Measurements from ENCODE around the gene LIPA.

LIPA gene

GRCh38 chr10:89274928-89275327 lies 23.4 kb upstream of the LIPA start:
- no peak for TF ChIP-seq CTCF (IDR thresholded peaks at IDR 0.05; ENCODE audit: low read depth, low read length)
- TF ChIP-seq EZH2phosphoT487 (IDR thresholded peaks at IDR 0.05; ENCODE audit: low read depth) = no peak
- H3K27ac ChIP-seq (ENCODE audit: low read length) = no peak overlapping the region

DNA sequence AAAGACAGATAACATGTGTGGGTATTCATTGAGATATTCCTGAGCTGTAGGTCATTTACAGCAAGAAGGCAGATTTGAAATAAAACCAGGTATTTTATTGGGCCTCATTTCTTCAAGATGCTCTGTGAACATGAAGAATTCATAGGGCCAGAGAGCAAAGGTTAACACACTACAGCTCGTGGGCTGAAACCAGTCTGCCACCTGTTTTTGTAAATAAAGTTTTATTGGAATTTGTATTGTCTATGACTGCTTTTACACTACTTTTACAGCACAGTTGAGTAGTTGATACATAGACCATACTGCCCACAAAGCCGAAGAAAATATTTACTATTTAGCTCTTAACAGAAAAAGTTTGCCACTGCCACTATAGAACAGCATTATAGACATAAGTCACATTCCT lies 22.1 kb upstream of the LIPA start:
- H3K4me1 ChIP-seq (ENCODE audit: low read length) = no peaks in the 10 kb centered on the region
- no peaks in the 10 kb centered on the region for H3K9me3 ChIP-seq (ENCODE audit: insufficient read depth, low read length)

More at GRCh38 chr10:89274928-89275327, 23.4 kb upstream of the LIPA start:
- Histone ChIP-seq H3K36me3 (replicated peaks; ENCODE audit: low read depth, low read length) (no peaks in the 10 kb centered on the region), H3K4me1 (ENCODE audit: low read length) (no peaks in the 10 kb centered on the region), H3K9me3 (ENCODE audit: insufficient read depth, low read length) (no peaks in the 10 kb centered on the region), H3K4me2 (ENCODE audit: low read length) (no peak overlapping the region), H3K27me3 (ENCODE audit: low read depth, low read length) (no peaks in the 10 kb centered on the region), H3K4me3 (ENCODE audit: low read length) (no peak overlapping the region), H3K79me2 (ENCODE audit: low read length) (no peaks in the 10 kb centered on the region), H3K9ac (ENCODE audit: low read length) (no peak overlapping the region), H2AFZ (ENCODE audit: low read depth, low read length) (no peak overlapping the region), H4K20me1 (ENCODE audit: insufficient read depth, low read length) (no peaks in the 10 kb centered on the region)

DNA sequence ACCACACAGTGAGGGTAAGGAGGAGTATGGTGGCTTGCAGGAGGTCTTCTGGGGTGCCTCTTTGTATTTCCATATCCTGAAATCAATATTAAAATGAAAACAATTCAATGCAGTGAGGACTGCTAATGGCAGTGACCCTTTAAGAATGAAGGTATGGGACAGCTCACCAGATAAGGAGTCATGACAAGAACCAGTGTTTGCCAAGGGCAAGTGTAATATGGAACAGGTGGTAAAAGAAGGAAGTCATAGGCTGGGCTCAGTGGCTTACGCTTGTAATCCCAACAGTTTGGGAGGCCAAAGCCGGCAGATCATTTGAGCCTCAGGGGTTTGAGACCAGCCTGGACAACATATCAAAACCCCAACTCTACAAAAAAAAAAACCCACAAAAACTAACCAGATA lies 20.0 kb upstream of the LIPA start:
- no peaks in the 10 kb centered on the region for H3K79me2 ChIP-seq (ENCODE audit: low read length)
- H3K36me3 ChIP-seq (replicated peaks; ENCODE audit: low read depth, low read length) = no peaks in the 10 kb centered on the region
- H3K27ac ChIP-seq (ENCODE audit: low read length) = no peak overlapping the region
- TF ChIP-seq CTCF (IDR thresholded peaks at IDR 0.05; ENCODE audit: low read depth, low read length) (no peak), EZH2phosphoT487 (IDR thresholded peaks at IDR 0.05; ENCODE audit: low read depth) (no peak)
- no peaks in the 10 kb centered on the region for H3K4me1 ChIP-seq (ENCODE audit: low read length)
- no peak overlapping the region for H3K4me2 ChIP-seq (ENCODE audit: low read length)
- H2AFZ ChIP-seq (ENCODE audit: low read depth, low read length) = no peak overlapping the region
- no peak overlapping the region for H3K4me3 ChIP-seq (ENCODE audit: low read length)
- no peaks in the 10 kb centered on the region for H3K27me3 ChIP-seq (ENCODE audit: low read depth, low read length)
- H3K9ac ChIP-seq (ENCODE audit: low read length) = no peak overlapping the region
- H3K9me3 ChIP-seq (ENCODE audit: insufficient read depth, low read length) = no peaks in the 10 kb centered on the region
- H4K20me1 ChIP-seq (ENCODE audit: insufficient read depth, low read length) = no peaks in the 10 kb centered on the region

More for the DNA sequence above, 22.1 kb upstream of the LIPA start:
- Histone ChIP-seq H3K79me2 (ENCODE audit: low read length) (no peaks in the 10 kb centered on the region), H2AFZ (ENCODE audit: low read depth, low read length) (no peak overlapping the region), H3K36me3 (replicated peaks; ENCODE audit: low read depth, low read length) (no peaks in the 10 kb centered on the region), H3K9ac (ENCODE audit: low read length) (no peak overlapping the region), H3K27me3 (ENCODE audit: low read depth, low read length) (no peaks in the 10 kb centered on the region), H3K4me3 (ENCODE audit: low read length) (no peak overlapping the region), H3K4me2 (ENCODE audit: low read length) (no peak overlapping the region), H4K20me1 (ENCODE audit: insufficient read depth, low read length) (no peaks in the 10 kb centered on the region), H3K27ac (ENCODE audit: low read length) (no peak overlapping the region)
- TF ChIP-seq EZH2phosphoT487 (IDR thresholded peaks at IDR 0.05; ENCODE audit: low read depth) (no peak), CTCF (IDR thresholded peaks at IDR 0.05; ENCODE audit: low read depth, low read length) (no peak)

DNA sequence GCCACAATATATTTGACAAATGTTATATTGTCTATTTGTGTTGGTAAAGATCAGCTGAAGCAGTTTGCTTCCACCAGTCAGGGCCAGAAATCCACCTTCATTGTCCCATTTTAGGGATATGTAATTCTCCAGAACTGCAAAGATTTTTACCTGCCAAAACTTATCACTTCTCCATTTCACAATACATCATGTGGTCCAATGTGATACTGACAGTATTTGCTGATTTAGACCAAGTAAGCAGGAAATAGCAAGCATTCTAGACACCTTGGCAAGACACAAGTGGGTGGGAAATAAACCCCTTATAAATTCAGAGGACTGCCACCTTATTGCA lies 18.5 kb upstream of the LIPA start:
- Histone ChIP-seq H3K4me2 (ENCODE audit: low read length) (no peak overlapping the region), H3K27ac (ENCODE audit: low read length) (no peak overlapping the region), H3K9ac (ENCODE audit: low read length) (no peak overlapping the region), H3K9me3 (ENCODE audit: insufficient read depth, low read length) (no peaks in the 10 kb centered on the region), H4K20me1 (ENCODE audit: insufficient read depth, low read length) (no peaks in the 10 kb centered on the region), H3K79me2 (ENCODE audit: low read length) (no peaks in the 10 kb centered on the region), H3K27me3 (ENCODE audit: low read depth, low read length) (no peaks in the 10 kb centered on the region), H3K36me3 (replicated peaks; ENCODE audit: low read depth, low read length) (no peaks in the 10 kb centered on the region), H2AFZ (ENCODE audit: low read depth, low read length) (no peak overlapping the region), H3K4me3 (ENCODE audit: low read length) (no peak overlapping the region), H3K4me1 (ENCODE audit: low read length) (no peaks in the 10 kb centered on the region)
- TF ChIP-seq EZH2phosphoT487 (IDR thresholded peaks at IDR 0.05; ENCODE audit: low read depth) = no peak
- TF ChIP-seq CTCF (IDR thresholded peaks at IDR 0.05; ENCODE audit: low read depth, low read length) = no peak
